GM18508 (cell line): ENCODE measurements around the gene SMAP1.

Experiments used
- ATAC-seq: cut with Tn5 transposase; IDR thresholded peaks from one replicate; pipeline ENCODE4 v1.9.1; 2021; ENCODE audit warnings: moderate number of reproducible peaks; ENCODE audit not compliant: insufficient read depth, unreplicated experiment

The SMAP1 gene

DNA sequence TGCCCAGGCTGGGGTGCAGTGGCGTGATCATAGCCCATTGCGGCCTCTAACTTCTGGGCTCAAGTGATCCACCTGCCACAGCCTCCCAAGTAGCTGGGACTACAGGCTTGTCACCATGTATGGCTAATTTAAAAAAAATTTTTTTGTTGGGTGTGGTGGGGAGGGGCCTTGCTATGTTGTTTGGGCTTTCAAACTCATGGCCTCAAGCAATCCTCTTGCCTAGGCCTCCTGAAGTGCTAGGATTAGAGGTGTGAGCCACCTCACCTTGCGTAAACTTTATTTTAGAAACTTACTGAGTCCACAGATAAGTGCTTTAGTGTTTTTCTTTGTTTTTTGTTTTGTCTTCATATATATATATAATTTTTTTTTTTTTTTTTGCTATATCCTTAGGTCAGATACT, 9.1 kb downstream of the SMAP1 start:
- no peak for ATAC-seq

DNA sequence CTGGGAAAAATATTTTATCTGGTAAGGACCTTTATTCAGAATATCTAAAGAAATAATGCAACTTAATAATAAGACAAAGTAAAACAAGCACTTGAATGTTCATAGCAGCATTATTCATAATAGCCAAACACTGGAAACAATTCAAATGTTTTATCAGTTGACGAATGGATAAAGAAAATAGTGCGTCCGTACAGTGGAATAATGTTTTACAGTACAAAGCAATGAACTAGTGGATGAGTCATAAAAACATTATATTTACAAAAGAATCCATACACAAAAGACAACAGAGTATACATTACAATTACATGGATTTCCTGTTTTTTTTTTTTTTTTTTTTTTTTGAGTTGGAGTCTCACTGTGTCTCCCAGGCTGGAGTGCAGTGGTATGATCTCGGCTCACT, 12.7 kb downstream of the SMAP1 start:
- no peak for ATAC-seq

DNA sequence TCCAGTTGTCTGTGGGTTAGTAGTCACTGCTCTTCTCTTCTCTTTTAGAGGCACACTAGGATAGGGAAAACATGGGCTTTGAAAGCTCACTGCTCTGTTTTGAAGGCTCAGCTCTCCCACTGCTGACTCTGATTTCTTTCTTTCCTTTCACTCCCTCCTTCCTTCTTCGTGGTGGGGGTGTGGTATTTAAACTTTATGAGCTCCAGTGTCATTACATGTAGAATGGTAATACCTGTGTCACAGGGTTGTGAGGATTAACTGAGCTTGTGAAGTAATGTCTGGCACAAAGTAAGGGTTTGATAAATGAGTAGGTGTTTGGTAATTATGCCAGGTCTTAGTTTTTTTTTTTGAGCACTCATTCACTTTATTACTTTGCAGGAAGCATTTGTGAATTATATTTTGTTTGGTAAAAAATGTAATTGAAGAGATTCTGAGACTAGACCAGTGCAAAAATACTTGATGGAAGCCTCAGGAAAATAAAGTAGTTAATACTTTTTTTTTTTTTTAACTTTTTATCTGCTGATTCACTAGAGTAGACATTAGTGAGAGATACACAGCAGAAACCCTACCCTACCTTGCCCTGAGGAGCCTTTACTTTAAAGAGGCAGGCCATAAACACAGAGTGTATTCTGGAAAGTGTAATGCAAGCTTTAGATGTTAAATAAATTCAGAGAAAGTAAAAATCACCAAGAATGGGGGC, 17.3 kb downstream of the SMAP1 start:
- ATAC-seq: no peak

DNA sequence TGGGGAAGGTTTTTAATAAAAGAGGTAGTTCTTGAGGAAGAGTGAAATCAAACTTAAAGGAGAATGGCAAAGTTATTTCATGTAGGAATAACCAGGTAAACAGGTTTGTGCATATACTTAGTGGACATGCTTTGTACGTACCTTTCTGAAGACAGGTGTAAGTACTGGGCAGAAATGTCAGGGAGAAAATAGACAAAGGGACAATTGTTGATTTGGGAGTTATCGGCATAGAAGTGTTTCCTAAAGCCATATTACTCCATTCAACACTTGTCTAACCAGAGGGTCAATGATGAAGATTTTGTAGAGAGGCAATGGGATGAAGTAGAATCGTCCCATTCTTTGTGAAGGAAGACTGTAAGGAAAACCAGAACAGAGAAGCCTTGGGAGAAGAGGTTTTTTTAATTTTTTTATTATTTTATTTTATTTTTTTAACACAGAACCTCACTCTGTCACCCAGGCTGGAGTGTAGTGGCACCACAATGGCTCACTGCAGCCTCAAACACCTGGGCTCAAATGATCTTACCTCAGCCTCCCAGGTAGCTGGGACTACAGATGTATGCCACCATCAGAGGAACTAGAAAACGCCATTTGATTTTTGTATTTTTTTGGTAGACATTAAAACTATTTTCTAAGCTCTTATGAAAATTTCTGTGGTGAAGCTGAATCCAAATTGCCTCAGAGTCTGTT, 18.0 kb downstream of the SMAP1 start:
- ATAC-seq: no peak

DNA sequence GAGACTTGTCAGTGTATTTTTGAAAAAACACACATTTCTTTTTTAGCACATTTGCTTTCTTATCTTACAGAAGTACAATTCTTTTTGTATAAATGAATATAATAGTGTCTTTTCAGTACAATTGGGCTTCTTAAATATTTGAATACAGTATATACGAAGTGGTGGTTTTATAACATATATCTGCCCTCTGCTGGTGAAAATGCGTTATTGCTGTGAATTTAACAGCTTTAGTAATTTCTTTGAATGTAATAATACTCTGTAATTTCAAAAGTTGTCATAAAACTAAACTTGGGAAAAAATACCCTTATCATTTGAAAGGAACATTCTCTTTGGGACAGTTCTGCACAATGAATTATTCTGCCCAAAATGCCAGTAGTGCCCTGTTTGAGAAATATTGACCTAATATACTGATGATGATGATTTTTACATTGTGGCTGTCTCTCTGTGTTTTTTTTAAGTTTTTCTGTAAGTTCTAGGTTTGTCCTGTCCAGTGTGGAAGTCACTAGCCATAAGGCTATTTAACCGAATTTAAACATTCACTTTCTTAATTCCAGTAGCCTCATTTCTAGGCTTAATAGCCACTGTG, 19.0 kb downstream of the SMAP1 start:
- ATAC-seq: no peak

DNA sequence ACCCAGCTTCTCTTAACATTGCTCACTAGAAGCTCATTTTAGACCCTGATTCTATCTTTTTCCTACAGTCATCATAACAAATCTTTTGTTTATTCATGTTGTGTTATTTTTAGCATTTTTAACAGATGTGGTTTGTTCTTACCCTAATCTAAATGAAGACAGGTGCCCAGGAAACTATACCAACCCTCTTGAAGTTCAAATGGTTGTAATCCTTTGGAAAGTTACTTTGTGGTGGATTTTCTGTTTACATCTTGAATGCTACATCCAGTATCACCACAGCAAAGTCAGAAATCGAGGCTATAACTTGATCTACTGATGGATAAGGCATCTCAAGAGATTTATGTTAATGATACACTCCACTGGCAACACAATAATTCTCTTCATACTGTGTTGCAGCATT, 26.2 kb downstream of the SMAP1 start:
- no peak for ATAC-seq

DNA sequence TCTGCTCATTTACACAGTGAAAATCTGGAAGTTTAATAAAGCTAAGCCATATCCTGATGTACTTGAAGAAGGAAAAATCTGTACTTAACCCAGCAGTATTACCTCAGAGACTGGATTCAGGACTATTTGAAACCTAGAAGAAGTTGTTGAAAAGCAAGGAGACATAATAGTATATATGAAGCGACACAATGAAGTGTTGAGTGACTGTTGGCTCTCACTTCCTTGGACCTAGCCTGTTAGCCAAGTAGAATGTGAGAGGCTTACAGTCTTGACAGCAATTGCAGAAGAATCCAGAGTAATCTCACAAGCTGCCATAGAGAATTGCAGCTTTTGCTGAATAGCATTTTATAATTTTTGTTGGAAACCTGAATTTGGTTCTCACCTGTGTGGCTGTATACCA, 26.7 kb downstream of the SMAP1 start:
- no peak for ATAC-seq

DNA sequence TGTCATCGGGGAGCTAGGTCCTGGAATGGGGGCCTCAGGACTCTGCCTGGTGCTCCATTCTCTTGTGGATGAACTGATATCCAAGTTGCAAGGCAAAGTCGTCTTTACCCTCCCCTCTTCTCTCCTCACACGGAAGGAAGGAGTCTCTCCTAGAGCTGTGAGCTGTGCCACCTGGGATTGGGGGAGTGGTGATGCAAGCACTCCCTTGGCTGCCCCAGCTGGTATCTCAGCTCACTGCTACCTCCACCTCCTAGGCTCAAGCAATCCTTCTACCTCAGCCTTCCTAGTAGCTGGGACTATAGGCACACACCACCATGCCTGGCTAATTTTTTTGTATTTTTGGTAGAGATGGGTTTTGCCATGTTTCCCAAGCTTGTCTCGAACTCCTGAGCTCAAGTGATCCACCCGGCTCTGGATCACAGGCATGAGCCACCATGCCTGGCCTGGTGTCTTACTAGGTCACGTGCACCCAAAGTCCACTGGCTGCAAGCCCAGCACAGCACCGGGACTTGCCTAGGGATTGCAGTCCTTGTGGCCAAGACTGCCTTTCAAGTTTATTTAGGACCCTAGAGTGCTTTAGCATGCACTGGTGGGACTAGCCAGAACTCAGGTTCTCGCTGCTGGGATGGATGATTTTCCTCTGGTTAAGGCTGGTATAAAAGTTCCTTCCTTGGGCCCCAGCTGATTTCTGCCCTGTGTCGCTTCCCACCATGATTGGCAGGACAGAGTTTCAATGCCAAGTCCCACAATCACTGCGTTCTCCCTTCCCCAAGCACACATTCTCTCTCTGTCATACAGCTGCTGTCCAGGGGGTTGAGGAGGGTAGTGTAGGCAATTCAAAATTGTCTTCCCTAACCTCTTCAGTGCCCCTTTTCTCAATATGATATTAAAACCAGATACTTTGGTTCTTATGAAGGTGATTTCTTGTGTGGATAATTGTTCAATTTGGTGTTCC, 33.5 kb downstream of the SMAP1 start:
- ATAC-seq: no peak

DNA sequence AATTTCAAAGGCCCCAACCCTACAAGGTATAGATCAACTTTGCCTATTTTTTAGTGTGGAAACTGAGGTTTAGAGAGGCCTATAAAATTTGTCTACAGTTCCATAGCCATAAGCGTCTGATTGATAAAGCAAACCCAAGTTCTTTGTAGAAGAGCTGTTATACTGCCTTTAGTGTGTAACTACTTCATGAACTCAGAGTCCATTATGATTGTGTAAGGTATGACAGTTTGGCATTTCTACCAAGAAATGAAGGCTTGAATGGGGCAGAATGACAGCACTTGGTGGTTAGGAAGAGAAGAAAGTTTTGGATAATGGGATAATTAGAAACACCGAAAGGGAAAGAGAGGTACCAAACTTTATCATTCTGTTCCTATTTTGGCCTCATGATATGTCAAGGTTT, 38.1 kb downstream of the SMAP1 start:
- no peak for ATAC-seq

DNA sequence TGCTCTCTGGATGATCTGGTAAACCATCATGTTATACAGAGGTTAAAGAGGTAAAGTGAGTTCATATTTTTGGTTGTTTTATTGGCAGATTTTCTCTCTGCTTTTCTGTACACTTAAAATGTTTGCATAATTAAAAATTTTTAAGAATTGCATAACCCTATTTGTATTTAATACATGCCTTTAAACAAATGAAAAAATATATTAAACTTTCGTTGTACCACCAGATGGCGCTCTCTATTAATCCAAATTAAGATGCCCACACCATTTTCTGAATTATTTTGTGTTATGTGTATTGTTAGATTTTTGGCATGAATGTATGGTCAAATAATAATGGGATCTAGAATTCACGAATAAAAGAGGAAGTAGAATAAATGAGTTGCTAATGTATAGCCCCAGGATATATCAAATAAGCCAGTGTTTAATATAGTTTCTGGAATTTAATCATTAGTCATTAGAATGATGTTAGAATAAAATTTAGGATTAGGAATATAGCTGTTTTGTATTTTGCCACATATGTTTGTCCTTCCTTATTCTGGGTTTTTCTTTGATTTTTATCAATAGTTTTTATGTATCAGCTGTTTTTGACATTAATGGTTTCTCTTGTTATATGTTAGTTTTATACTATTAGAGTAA, 38.9 kb downstream of the SMAP1 start:
- ATAC-seq: no peak

DNA sequence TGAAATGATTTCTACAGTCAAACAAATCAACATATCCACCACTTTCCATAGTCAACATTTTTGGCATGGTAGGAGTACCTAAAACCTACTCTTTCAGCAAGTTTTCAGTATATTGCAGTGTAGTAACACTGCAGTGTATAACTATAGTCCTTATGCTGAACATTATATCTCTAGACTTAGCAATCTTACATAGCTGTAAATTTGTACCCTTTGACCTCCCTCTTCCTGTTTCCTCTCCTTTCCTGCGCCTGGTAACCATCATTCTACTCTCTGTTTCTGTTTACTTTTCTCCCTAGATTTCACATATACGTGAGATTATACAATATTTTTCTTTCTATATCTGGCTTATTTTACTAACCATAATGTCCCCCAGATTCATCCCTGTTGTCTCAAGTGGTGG, 40.2 kb downstream of the SMAP1 start:
- ATAC-seq: no peak

DNA sequence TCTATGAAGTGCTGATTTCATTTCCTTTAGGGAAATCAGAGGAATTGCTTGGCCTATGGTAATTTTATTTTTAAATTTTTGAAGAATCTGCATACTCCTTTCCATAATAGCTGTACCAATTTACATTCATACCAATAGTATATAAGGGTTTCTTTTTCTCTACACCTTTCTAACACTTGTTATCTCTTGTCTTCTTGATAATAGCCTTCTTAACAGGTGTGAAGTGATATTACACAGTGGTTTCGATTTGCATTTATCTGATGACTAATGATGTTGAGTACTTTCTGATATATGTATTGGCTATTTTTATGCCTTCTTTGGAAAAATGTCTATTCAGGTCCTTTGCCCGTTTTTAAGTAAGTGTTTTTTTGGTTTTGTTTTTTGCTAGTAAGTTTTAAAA, 40.8 kb downstream of the SMAP1 start:
- ATAC-seq: no peak

DNA sequence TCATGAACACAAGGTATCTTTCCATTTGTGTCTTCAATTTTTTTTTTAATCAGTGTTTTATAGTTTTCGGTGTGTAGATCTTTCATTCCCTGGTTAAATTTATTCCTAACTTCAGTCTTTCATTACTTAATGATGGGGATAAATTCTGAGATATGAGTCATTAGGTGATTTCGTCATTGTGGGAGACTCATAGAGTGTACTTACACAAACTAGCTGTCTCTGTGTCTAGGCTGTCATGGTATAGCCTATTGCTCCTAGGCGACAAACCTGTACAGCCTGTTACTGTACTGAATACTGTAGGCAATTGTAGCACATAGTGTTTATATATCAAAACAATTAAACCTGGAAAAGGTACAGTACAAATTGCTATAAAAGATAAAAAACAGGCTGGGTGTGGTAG, 42.1 kb downstream of the SMAP1 start:
- ATAC-seq: no peak

DNA sequence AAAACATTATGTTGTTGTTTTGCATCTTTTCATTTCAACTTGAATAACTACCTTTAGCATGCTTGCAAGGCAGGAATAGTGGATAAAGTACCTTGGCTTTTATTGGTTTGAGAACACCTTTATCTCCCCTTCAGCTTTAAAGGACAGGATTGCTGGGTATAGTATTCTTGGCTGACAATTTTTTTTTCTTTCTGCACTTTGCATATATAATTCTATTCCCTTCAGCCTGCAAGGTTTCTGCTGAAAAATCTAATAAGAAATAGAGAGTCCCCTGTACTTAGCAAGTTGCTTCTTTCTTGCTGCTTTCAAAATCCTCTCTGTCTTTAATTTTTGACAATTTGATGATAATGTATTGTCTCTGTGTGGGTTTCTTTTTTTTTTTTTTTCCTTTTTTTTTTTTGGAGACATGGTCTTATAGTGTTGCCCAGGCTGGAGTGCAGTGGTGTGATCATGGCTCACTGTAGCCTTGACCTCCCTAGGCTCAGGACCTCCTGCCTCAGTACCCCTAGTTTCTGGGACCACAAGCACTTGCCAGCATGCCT, 47.1 kb downstream of the SMAP1 start:
- no peak for ATAC-seq

DNA sequence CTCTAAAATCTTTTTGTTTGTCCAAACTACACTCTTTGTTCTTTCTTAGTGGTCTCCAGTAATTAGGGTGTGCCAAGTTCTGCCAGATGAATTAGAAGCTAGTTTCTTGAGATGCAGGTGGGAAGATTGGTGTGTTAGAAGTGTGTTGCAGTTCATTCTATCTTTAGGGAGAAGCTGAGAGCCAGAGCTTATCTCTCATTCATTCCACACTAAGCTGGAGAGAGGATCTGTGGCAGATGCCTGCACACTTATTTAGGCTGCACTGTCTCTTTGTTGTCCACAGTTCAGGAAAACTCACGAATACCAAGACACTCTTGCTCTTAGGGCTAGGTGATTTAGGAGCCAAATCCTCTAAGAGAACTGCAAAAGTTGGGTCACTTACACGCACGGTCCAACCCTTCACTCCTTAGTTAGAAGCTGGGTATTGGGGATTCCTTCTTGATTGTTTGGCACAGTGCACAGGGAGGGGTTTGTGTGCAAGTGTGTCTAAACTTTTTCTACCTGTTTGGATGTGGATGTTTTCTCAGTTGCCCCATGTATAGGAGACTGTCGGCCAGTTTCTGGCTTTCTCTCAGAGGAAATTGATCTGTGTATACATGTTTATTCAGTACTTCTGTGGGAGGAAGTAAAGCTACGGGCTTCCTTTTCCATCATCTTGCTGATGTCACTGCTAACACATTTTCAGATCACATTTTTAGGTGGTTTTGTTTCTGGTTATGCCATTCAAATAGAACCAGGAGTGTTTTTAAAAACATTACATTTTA, 49.5 kb downstream of the SMAP1 start:
- ATAC-seq: no peak

DNA sequence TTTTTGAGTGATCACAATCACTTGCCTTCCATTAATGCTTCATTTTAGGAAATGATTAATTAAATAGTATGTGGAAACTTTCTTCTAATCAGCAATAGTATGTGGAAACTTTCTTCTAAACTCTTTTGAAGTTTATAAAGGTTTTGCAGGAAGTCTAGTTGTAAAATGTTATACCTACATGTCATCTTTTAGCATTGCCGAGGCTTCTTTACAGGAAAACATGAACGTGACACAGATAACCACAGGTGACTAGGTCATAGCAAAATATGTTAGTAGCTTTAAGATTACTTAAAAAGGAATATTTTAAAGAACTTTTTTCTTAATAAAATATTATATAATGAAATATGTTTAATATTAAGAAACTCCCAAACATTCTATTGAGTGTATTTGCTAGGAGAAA, 56.8 kb downstream of the SMAP1 start:
- ATAC-seq: no peak

DNA sequence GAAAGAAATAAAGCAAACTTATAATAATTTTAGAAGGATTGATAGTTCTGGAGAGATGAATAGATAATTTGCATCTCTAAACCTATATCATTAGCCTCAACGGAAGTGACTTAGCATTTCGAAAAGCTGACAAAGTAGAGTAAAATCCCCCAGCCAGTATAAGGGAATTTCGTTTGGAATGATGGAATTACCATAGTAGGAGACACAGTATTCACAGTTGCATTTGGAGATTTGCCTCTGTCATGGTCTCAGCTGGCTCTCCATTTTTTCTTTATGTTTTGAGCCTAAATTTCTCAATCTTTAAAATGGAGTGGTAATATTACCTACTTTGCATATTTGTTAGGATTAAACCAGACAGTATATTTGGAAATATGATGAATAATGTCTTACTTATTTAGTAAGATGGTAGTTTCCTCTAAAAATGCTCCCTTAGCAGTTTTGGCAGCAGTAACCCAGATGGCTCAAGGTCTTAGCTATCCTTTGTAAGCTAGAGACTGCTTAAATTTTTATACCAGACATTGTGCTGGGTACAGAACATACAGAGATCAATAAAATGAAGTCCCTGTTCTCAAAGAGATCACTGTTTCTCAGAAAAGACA, 58.2 kb downstream of the SMAP1 start:
- no peak for ATAC-seq

DNA sequence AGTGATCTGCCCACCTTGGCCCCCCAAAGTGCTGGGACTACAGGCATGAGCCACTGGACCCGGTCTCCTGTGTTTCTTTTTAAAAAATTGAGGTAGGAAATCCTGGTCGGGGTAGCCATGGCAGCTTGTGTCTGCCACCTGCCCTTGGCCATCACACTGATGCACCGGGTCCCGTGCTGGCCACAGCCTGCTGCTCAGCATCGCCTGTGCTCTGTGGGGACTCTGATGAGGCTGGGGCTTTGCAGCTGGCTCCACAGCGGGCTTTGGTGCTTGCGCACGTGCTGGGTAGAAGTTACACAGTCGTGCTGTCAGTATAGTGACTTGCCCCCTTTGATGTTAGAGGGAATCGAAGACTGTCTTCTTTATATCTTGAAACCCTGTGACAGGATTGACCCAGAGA, 66.7 kb downstream of the SMAP1 start:
- ATAC-seq: no peak

DNA sequence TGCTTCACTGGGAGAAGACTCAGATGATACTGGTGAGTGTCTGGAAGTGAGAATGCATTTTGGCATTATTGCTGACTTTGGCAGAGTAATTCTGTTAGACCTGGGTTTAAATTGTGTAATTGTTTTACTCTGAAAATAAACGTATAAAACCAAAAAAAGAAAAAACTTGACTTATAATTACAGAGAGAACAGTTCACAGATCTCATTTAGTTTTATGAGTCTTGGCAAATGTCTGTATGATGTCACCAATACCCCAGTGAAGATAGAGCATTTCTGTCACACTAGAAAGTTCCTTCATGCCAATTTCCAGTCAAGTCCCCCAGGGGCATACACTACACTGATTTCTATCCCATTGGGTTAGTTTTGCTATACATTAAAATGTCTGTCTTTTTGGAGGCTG, 67.3 kb downstream of the SMAP1 start:
- no peak for ATAC-seq
